Measurements from ENCODE around the gene ABCC4. TPM values are rescaled to one million over a fixed set of nuclear protein-coding genes. Genes with fewer than 3 reads are reported as not detected.

The ABCC4 gene
- total RNA-seq, 1 experiment from 2014 or later, result 9.4 TPM

DNA sequence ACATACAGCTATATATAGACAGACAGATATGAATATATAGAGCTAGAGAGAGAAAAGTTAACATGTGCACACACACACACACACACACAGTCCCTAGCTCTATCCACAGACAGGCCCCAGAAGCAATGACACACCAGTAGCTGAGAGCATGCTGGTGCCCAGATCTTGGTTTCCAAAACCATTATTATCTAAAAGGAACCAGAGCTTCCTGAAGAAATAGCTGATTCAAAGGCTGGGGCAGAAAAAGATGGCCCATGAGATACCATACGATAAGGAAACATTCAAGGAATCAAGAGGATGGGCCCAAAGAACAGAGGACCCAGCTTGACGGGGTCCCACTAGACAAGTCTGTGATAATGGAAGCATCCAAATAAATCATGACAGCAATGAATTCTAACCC lies 53.4 kb downstream of the ABCC4 start:
- no peaks in the 10 kb centered on the region for H3K27me3 ChIP-seq
- H3K36me3 ChIP-seq, result peaks cover 20% of the 10 kb centered on the region; the same call in 1 of the 2 replicates
- DNase-seq, result no peak
- no peak overlapping the region for H3K4me3 ChIP-seq
- H3K9me3 ChIP-seq, result no peaks in the 10 kb centered on the region

DNA sequence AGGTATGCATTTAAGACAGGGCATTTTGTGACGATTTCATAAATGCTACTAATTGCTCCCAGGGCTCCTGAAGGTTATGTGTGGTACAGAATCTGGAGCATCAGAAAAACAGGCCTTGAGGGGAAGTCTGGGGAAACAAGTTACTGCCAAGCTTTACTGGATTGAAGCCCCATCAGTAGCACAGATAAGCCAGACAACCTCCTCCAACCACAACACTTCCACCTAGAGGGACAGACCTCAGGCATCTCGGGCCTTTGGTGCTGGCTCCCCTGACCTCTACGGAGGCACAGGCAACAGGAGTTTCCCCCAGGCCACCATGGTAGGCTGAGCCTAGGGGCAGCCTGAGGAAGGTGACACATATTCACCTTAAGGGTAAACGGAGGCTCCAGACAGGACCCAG lies 54.1 kb downstream of the ABCC4 start:
- Histone ChIP-seq H3K9me3 (no peaks in the 10 kb centered on the region), H3K27me3 (no peaks in the 10 kb centered on the region), H3K36me3 (peaks cover 15% of the 10 kb centered on the region; the same call in 1 of the 2 replicates), H3K4me3 (no peak overlapping the region)
- no peak for DNase-seq

DNA sequence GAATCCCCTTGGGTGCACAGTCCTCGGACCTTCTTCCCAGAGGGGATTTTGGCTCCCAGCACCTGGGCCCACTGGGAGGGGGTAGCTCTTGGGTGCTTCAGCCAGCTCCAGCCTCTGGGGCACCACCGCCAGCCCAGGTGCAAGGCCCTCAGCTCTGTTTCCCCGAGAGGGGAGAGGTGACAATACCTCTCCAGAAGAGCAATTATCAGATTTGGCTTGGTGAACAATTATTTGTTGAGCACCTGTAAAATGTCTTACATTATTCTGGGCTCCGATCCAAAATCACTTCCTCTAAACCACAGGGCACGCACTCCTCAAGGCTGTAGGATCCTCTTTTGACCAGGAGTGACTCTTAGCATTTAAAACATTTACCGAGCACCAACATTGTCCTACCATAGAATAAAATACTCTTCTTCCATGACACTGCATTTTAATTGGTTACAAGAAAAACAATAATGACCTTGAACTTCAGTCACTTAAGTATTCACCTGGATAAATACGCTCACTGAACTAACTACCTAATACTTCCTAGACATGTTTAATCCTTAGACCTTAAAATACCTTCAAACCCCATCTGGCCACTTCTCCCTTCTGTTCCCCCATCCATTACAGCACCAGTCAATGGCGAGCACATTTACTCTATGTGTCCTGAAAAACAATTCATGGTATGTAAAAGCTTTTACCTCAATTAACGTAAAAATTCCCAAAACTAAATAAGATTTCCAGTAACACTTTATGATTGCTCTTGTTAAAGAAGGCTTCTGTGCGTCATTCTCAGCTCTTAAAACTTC lies 54.8 kb downstream of the ABCC4 start:
- no peaks in the 10 kb centered on the region for H3K27me3 ChIP-seq
- no peak for DNase-seq
- no peak overlapping the region for H3K4me3 ChIP-seq
- peaks cover 12% of the 10 kb centered on the region; the same call in 1 of the 2 replicates for H3K36me3 ChIP-seq
- no peaks in the 10 kb centered on the region for H3K9me3 ChIP-seq

DNA sequence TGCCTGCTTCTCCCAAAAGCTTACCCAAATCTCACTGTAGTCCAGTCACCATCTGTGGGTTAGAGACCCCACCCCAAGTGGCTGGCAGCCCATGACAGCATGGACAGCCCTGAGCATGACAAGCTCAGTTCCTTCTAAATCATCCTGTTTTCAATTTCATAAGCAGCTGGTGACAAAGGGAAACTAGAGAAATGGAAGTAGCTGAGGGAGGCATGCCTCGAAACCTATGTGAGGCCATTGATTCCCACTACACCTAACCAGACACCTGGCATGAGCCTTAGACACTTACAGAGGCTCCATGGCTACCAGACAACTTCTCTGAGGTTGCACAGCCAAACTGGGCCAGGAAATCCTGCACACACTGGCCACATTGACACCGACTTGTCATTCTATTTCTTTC lies 56.2 kb downstream of the ABCC4 start:
- Histone ChIP-seq H3K4me3 (no peak overlapping the region), H3K27me3 (no peaks in the 10 kb centered on the region), H3K9me3 (no peaks in the 10 kb centered on the region), H3K36me3 (peaks cover 15% of the 10 kb centered on the region; the same call in 1 of the 2 replicates)
- no peak for DNase-seq

DNA sequence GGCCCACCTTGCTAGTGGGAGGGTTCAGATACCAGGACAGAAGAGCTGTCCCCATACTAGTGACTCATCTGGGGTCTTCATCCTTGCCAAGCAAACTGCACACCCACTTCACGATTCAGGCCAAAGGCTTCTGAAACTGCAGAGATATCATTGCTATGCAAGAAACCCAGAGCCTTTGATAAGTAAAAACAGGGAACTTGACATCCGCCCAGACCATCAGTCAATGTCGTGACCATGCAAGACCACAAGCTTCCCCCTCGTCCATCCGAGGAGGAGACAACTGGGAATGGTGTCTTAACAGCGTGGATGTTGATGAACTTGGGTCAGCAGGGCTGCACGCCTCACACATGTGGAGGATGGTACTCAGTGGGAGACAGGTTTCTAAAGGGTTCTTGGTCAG lies 58.0 kb downstream of the ABCC4 start:
- no peak overlapping the region for H3K4me3 ChIP-seq
- no peaks in the 10 kb centered on the region for H3K27me3 ChIP-seq
- peaks cover 15% of the 10 kb centered on the region; the same call in 1 of the 2 replicates for H3K36me3 ChIP-seq
- no peaks in the 10 kb centered on the region for H3K9me3 ChIP-seq
- no peak for DNase-seq

DNA sequence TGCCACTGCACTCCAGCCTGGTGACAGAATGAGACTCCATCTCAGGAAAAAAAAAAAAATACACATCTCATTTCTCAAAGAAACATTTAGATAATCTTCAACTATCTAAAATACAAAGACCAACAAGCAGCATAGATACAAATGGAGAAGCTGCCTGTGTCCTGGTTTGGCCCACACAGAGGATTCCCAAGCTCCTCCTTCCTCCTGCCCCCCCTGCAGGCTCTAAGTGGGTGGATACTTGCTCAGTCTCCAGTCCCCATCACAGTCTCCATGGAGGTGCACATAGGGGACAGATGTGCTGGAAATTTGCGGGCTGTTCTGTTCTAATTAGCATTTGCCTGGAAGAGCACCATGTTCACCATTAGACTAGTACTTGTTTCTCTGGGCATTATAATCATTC lies 59.9 kb downstream of the ABCC4 start:
- Histone ChIP-seq H3K36me3 (peaks cover 3% of the 10 kb centered on the region; the same call in 1 of the 2 replicates), H3K27me3 (no peaks in the 10 kb centered on the region), H3K4me3 (no peak overlapping the region), H3K9me3 (no peaks in the 10 kb centered on the region)
- no peak for DNase-seq

DNA sequence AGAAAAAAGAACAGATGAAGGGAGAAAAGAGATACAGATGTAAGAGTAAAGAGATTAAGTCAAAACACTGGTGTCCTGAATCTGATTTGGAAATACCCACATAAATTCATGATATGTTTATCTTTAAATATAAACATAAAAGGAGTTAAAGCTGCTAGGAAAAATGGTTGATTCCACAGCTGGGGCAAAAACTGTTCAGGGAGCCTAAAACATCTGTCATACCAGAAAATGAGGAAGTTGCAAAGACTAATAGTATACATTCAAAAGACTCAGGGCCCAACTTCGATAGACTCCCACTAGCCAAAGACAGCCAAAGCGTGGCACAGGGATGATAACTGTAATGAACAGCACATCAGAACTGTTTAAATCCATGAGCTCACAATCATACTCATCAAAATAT lies 62.0 kb downstream of the ABCC4 start:
- peak; percentile 31 for DNase-seq
- H3K36me3 ChIP-seq, result peaks cover 3% of the 10 kb centered on the region; the same call in 1 of the 2 replicates
- H3K9me3 ChIP-seq, result no peaks in the 10 kb centered on the region
- no peak overlapping the region for H3K4me3 ChIP-seq
- H3K27me3 ChIP-seq, result no peaks in the 10 kb centered on the region

DNA sequence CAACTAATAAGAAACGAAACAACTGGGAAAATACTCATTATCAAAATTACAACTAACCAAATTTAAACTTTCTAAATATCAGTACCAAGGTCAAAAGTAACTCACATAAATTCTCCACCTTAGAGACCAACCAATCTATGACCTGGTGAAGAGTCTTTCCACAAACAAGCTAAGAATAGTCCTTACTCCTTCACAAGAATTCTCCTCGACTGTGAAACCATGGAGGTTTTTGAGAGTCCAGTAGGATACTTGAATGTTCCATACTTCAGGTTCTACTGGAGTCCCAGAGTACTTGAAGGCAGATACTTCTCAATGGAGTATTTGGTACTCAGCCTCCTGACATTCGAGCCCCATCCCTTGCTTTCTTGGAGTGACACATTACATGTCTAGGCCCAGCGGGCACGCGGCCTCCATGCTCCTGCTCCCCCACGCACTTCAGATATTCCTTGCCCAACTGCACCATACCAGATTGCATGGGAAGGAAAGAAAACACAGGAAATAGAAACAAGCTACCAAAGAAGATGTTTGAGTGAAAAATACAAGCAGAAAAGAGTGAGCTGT lies 63.9 kb downstream of the ABCC4 start:
- no peak overlapping the region for H3K4me3 ChIP-seq
- no peaks in the 10 kb centered on the region for H3K9me3 ChIP-seq
- no peaks in the 10 kb centered on the region for H3K27me3 ChIP-seq
- no peak for DNase-seq
- peaks cover 3% of the 10 kb centered on the region; the same call in 1 of the 2 replicates for H3K36me3 ChIP-seq

DNA sequence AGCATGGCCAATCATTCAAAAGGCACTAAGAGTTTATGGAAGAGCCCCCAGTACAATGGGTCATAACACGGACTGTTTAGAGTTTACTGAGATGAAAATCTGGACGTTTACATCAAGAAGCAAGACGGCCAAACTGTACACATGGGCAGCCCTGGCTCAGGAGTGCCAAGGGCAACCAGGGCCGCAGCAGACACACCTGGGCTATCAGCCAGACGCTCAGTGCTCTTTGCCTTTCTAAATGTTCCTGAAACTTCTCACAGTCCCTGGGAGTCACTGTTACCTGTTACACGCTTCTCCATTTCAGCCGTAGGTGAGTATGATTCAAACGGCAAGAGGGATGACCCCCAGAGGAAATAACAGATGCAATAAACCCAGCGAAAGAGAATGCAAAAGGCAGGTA lies 64.5 kb downstream of the ABCC4 start:
- peaks cover 3% of the 10 kb centered on the region for H3K36me3 ChIP-seq
- no peaks in the 10 kb centered on the region for H3K27me3 ChIP-seq
- no peaks in the 10 kb centered on the region for H3K9me3 ChIP-seq
- DNase-seq, result no peak
- no peak overlapping the region for H3K4me3 ChIP-seq

DNA sequence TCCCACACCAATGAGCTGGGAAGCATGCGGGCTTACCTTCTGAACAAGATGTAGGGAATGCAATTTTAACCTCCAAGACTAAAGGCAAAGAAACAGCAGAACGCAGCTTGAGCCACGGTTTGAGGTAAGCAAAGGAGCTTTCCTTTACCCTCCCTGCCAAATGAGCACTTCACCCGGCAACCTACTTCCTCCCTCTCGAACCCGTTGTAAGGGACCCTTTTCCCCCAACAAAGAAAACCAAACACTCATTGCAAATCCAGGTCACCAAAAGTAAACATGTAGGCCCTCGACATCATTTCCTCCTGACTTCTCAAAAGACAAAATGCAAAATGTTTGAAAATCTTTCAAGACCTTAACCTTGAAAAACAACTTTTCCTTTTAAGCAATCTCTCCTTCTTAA lies 65.3 kb downstream of the ABCC4 start:
- no peak for DNase-seq
- Histone ChIP-seq H3K4me3 (no peak overlapping the region), H3K27me3 (no peaks in the 10 kb centered on the region), H3K36me3 (peaks cover 5% of the 10 kb centered on the region), H3K9me3 (no peaks in the 10 kb centered on the region)

DNA sequence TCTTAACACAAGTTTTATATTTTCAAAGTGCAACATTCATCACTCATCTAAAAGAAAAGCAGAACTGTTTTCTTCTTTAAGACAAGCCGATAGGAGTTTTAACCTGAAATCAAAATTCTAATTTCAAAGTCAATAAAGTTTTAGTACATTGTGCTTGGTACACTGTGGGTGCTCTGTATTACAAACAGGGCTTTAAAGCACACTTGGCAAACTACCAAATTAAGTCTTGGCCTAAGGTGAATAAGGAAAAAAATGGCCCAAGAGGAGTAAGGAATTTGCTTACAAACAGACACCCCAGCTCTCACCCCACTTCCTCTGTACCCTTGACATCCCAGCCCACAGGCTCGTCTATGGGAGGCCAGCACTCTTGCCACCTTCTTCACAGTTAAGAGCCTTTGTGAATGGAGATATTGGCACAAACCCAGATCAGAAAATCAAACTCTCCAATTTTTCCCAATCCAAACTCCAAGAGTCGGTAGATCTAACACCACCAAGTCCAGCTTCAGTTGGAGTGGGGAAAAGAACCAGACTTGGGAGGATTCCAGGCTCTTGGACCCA lies 66.0 kb downstream of the ABCC4 start:
- DNase-seq, result no peak
- no peaks in the 10 kb centered on the region for H3K9me3 ChIP-seq
- no peak overlapping the region for H3K4me3 ChIP-seq
- peaks cover 3% of the 10 kb centered on the region for H3K36me3 ChIP-seq
- no peaks in the 10 kb centered on the region for H3K27me3 ChIP-seq

DNA sequence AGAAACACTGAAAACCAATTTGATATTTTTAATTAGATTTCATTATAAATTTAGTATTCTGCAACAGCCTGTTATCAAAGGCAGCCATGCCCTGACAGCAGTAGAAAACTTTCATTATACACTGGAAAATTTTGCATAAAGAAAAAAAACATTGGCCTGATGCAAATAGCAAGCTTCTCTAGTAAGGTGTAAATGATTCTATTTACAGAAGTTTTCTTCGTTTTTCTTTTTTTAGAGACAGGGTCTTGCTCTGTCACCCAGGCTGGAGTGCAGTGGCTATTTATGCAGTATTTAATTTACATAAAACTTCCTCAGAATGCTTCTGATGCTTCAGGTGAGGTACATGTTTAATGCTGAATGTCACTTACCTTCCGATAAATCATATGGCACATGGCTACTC lies 67.0 kb downstream of the ABCC4 start:
- H3K36me3 ChIP-seq, result peaks cover 3% of the 10 kb centered on the region
- H3K27me3 ChIP-seq, result no peaks in the 10 kb centered on the region

DNA sequence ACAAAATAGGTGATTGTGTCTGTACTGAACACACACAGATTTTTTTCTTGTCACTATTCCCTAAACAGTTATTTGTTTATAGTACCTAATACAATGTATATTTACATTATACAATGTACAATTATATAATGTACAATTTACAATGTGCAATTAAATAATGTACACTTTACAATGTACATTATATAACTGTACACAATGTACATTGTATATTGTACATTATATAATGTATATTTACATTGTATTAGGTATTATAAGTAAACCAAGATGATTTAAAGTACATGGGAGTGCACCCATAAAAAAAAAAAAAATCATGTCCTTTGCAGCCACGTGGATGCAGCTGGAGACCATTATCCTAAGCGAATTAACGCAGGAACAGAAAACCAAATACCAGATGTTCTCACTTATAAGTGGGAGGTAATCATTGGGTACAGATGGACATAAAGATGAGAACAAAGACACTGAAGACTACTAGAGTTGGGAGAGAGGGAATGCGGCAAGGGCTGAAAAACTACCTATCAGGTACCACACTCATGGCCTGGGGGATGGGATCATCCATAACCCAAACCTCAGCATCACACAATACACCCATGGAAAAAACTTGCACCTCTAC lies 68.1 kb downstream of the ABCC4 start:
- H3K36me3 ChIP-seq, result peaks cover 3% of the 10 kb centered on the region
- no peak overlapping the region for H3K4me3 ChIP-seq
- H3K27me3 ChIP-seq, result no peaks in the 10 kb centered on the region
- no peak for DNase-seq
- no peaks in the 10 kb centered on the region for H3K9me3 ChIP-seq

More for the DNA sequence above, 67.0 kb downstream of the ABCC4 start:
- DNase-seq, result no peak
- Histone ChIP-seq H3K4me3 (no peak overlapping the region), H3K9me3 (no peaks in the 10 kb centered on the region)

DNA sequence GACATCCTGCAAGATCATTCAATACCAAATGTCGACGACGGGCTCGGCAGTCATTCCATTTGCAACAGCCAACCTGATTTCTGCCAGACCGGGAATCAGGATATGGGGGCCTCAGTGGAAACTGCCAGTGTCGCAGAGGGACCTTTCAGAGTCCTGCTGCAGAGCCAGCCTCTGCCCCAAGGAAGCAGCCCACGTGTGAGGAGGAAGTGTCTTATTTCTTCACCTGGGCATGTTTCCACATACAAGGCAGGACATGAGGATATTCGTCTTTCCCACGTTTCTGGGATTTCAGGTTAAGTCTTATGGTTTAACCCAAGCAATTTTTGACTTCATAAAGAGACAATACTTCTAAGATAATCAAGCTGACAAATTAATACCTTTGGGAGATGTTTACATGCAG lies 69.9 kb downstream of the ABCC4 start:
- H3K9me3 ChIP-seq, result no peaks in the 10 kb centered on the region
- no peak overlapping the region for H3K4me3 ChIP-seq
- DNase-seq, result no peak
- peaks cover 3% of the 10 kb centered on the region for H3K36me3 ChIP-seq
- no peaks in the 10 kb centered on the region for H3K27me3 ChIP-seq

DNA sequence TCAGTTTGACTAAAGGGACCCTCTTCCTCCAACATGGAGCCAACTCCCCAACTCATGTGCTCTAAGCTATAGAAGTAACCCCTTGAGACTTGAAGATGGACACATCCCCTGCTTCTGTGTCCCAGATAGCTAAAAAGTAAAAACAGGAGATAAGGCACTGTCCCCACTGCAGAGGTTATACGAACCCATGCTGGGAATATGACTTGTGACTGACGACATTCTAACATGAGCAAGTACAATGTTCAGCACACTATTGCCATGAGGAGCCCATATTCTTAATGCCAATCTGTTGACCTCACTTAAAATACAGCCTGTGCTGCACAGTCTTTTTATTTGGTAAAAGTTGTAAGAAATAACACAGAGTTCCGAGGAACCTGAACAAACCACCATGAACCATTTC lies 71.4 kb downstream of the ABCC4 start:
- Histone ChIP-seq H3K36me3 (peaks cover 3% of the 10 kb centered on the region), H3K27me3 (no peaks in the 10 kb centered on the region), H3K4me3 (no peak overlapping the region), H3K9me3 (no peaks in the 10 kb centered on the region)
- no peak for DNase-seq

DNA sequence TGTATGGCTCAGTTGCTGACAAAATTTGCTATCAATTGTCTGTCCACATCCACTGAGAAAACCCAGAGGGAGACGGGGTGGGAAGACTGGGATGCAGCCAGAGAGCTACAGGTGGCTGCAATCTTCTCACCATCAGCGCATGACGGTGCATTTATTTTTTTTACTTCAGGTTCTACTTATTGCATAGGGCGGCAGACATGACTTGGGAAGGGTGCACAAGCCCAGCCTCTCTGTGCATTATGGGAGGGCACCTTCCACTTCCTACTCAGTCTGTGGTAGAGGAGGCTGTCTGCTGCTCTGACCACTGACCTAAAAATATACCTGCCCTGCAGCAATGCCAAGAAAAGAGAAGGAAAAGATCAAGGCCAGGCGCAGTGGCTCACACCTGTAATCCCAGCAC lies 73.1 kb downstream of the ABCC4 start:
- peaks cover 3% of the 10 kb centered on the region for H3K36me3 ChIP-seq
- no peaks in the 10 kb centered on the region for H3K9me3 ChIP-seq
- no peak overlapping the region for H3K4me3 ChIP-seq
- DNase-seq, result no peak
- no peaks in the 10 kb centered on the region for H3K27me3 ChIP-seq

DNA sequence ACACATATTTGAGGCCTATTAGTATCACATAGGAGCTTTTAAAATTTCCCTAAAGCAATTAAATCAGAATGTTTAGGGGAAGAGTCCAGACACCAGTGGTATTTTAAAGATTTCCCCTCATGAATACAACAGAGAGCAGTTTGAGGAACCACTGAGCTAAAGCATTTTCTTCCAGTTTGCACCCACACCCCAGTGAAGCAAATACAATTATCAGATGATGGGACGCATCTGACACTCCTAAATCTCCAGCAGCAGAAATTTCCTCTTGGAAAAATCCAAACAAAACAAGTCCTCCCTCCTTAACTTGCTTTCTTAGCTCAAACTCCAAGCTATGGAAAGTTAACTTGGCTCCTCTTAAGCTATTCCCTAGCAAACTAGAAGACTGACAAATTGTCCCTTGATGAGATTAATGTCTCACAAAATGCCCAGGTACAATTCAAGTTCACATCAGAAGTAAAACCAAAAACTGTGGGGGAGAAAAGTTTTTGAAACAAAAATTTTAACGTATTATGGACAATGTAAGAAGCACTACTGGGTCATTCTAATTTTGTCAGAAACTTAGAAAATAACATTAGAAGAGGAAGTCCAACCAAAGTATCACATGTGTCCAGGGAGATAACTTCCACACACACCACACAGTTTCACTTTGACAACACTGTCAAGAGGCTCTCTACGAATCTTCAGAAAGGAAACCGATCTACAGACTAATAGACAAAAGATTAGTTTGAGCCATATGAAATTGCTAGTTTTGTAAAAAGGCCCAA lies 74.1 kb downstream of the ABCC4 start:
- H3K9me3 ChIP-seq, result no peaks in the 10 kb centered on the region
- no peak for DNase-seq
- H3K4me3 ChIP-seq, result no peak overlapping the region
- peaks cover 3% of the 10 kb centered on the region for H3K36me3 ChIP-seq
- no peaks in the 10 kb centered on the region for H3K27me3 ChIP-seq

Data from MG63 (cell line).